Measurements from ENCODE around the gene XYLT1.

XYLT1 gene

GRCh38 chr16:17391715-17392114 lies 79.0 kb downstream of the XYLT1 start:
- TF ChIP-seq BACH2 (CRISPR knock-in tag; IDR thresholded peaks at IDR 0.05; ENCODE audit: borderline replicate concordance): no peak
- TF ChIP-seq POU6F1 (CRISPR knock-in tag; IDR thresholded peaks at IDR 0.05; ENCODE audit: borderline replicate concordance, low read depth): no peak
- no peak for TF ChIP-seq ZFP3 (CRISPR knock-in tag; IDR thresholded peaks at IDR 0.05)
- TF ChIP-seq ISL1 (CRISPR knock-in tag; IDR thresholded peaks at IDR 0.05): no peak
- no peak for ATAC-seq

GRCh38 chr16:17389384-17389783 lies 81.4 kb downstream of the XYLT1 start:
- no peak for TF ChIP-seq ZNF8 (CRISPR knock-in tag; IDR thresholded peaks at IDR 0.05)
- no peak; the same call in 1 of the 3 replicates for ATAC-seq

GRCh38 chr16:17387256-17387655 lies 83.5 kb downstream of the XYLT1 start:
- ATAC-seq: no peak
- TF ChIP-seq ZFP3 (CRISPR knock-in tag; IDR thresholded peaks at IDR 0.05) (no peak), TCF4 (CRISPR knock-in tag; IDR thresholded peaks at IDR 0.05; ENCODE audit: borderline replicate concordance) (no peak), TSHZ2 (CRISPR knock-in tag; IDR thresholded peaks at IDR 0.05) (no peak), CSRNP3 (CRISPR knock-in tag; IDR thresholded peaks at IDR 0.05) (no peak), ARNTL (CRISPR knock-in tag; IDR thresholded peaks at IDR 0.05; ENCODE audit: borderline replicate concordance, low read depth) (no peak), SNAI2 (CRISPR knock-in tag; IDR thresholded peaks at IDR 0.05) (no peak), PATZ1 (CRISPR knock-in tag; IDR thresholded peaks at IDR 0.05; ENCODE audit: borderline replicate concordance) (no peak), OSR1 (CRISPR knock-in tag; IDR thresholded peaks at IDR 0.05) (no peak), BACH2 (CRISPR knock-in tag; IDR thresholded peaks at IDR 0.05; ENCODE audit: borderline replicate concordance) (no peak), TOX (CRISPR knock-in tag; IDR thresholded peaks at IDR 0.05; ENCODE audit: borderline replicate concordance) (no peak), ZNF565 (CRISPR knock-in tag; conservative IDR thresholded peaks at IDR 0.05; ENCODE audit: low read depth) (no peak)

- ATAC-seq: no peak
- TF ChIP-seq OSR1 (CRISPR knock-in tag; IDR thresholded peaks at IDR 0.05) (no peak), ZFP30 (CRISPR knock-in tag; IDR thresholded peaks at IDR 0.05) (no peak), SNAI2 (CRISPR knock-in tag; IDR thresholded peaks at IDR 0.05) (no peak), TSHZ2 (CRISPR knock-in tag; IDR thresholded peaks at IDR 0.05) (no peak), BACH2 (CRISPR knock-in tag; IDR thresholded peaks at IDR 0.05; ENCODE audit: borderline replicate concordance) (no peak), ZFP3 (CRISPR knock-in tag; IDR thresholded peaks at IDR 0.05) (no peak), ZC3H10 (CRISPR knock-in tag; IDR thresholded peaks at IDR 0.05) (no peak), POU6F1 (CRISPR knock-in tag; IDR thresholded peaks at IDR 0.05; ENCODE audit: borderline replicate concordance, low read depth) (no peak), CREB5 (CRISPR knock-in tag; IDR thresholded peaks at IDR 0.05; ENCODE audit: low read depth) (no peak), CSRNP3 (CRISPR knock-in tag; IDR thresholded peaks at IDR 0.05) (no peak), GLIS3 (CRISPR knock-in tag; IDR thresholded peaks at IDR 0.05) (no peak), TOX (CRISPR knock-in tag; IDR thresholded peaks at IDR 0.05; ENCODE audit: borderline replicate concordance) (no peak), ESRRG (CRISPR knock-in tag; IDR thresholded peaks at IDR 0.05) (no peak), ZNF8 (CRISPR knock-in tag; IDR thresholded peaks at IDR 0.05) (no peak), ARNTL (CRISPR knock-in tag; IDR thresholded peaks at IDR 0.05; ENCODE audit: borderline replicate concordance, low read depth) (no peak)
These were observed 84.5 kb downstream of the XYLT1 start for GRCh38 chr16:17386229-17386628.
